SH-SY5Y (cell line): Measurements from ENCODE around the gene HTR3B.

ENCODE experiments used
- GATA2 ChIP-seq: IDR thresholded peaks from 2 replicates; pipeline ENCODE4 v1.6.1; 2011; ENCODE audit warnings: mild to moderate bottlenecking, low read depth, low read length
- GATA3 ChIP-seq: IDR thresholded peaks from 2 replicates; pipeline ENCODE4 v1.6.1; 2011; ENCODE audit warnings: low read depth, mild to moderate bottlenecking, low read length, moderate library complexity

Gene HTR3B

GRCh38 chr11:113960702-113961330 lies 56.2 kb downstream of the HTR3B start:
- TF ChIP-seq GATA3 (no peak), GATA2 (no peak)

- TF ChIP-seq GATA2, result no peak
- no peak for TF ChIP-seq GATA3
Measured at GRCh38 chr11:113967361-113967760, 62.8 kb downstream of the HTR3B start.

- TF ChIP-seq GATA3 (no peak), GATA2 (no peak)
Measured at GRCh38 chr11:113971506-113972195, 67.1 kb downstream of the HTR3B start.

- TF ChIP-seq GATA3 (no peak), GATA2 (no peak)
Measured at GRCh38 chr11:113974741-113975470, 70.3 kb downstream of the HTR3B start, which contains the start of gene HTR3A. HTR3A (plus strand) TSS chr11:113975108; CDS start chr11:113975326, 218 bp downstream.

- TF ChIP-seq GATA3 (no peak), GATA2 (no peak)
Measured at GRCh38 chr11:113977071-113977490, 72.5 kb downstream of the HTR3B start.

GRCh38 chr11:113977701-113978100 lies 73.1 kb downstream of the HTR3B start:
- no peak for TF ChIP-seq GATA3

GRCh38 chr11:113979431-113979830 lies 74.8 kb downstream of the HTR3B start:
- no peak for TF ChIP-seq GATA2
- TF ChIP-seq GATA3, result no peak

- no peak for TF ChIP-seq GATA2
- no peak for TF ChIP-seq GATA3
Measured at GRCh38 chr11:113980785-113981184, 76.2 kb downstream of the HTR3B start.

- TF ChIP-seq GATA2 (no peak), GATA3 (no peak)
Measured at GRCh38 chr11:113982306-113982705, 77.7 kb downstream of the HTR3B start.

GRCh38 chr11:113984781-113985180 lies 80.2 kb downstream of the HTR3B start:
- no peak for TF ChIP-seq GATA2

- no peak for TF ChIP-seq GATA2
- TF ChIP-seq GATA3, result no peak
Measured at GRCh38 chr11:113985906-113986305, 81.3 kb downstream of the HTR3B start.

- TF ChIP-seq GATA3 (no peak), GATA2 (no peak)
Measured at GRCh38 chr11:113986351-113987140, 82.0 kb downstream of the HTR3B start.

GRCh38 chr11:113989381-113989780 lies 84.8 kb downstream of the HTR3B start:
- no peak for TF ChIP-seq GATA3

- no peak for TF ChIP-seq GATA2
- no peak for TF ChIP-seq GATA3
Measured at GRCh38 chr11:113989916-113990315, 85.3 kb downstream of the HTR3B start.
